Inferior parietal cortex (tissue), 1 donor: ENCODE data around the gene DNAJC11.
"Not testable (repeated sequence)": the region's sequence is repeated elsewhere in the genome, so short reads cannot be mapped to it uniquely, and the experiment has no call there.

Source experiments
- DNase-seq: peaks from one replicate; pipeline ENCODE4 v3.0.0-alpha.2; 2016; ENCODE audit errors: extremely low spot score

Gene DNAJC11

GRCh38 chr1:6652986-6653385 is 48.6 kb downstream of the DNAJC11 start:
- no peak for DNase-seq

DNA sequence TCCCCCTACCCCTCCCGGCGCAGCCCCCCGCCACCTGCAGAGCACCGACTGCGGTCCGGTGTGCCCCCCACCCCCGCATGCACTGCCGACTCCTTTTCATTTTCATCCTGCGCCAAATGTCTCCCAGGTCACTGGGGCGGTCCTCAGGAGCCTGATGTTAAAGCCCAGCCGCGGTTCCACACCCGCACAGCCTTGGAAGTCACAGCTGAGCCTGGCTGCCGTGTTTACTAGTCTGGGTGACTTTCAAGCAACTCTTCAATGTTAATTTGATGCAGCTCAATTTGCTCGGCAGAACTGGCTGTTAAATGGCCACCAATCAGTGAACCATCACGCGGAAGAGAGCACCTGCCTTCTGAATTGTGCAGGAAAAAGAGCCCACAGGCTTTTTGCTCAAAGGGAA is 49.7 kb downstream of the DNAJC11 start:
- DNase-seq = no peak

DNA sequence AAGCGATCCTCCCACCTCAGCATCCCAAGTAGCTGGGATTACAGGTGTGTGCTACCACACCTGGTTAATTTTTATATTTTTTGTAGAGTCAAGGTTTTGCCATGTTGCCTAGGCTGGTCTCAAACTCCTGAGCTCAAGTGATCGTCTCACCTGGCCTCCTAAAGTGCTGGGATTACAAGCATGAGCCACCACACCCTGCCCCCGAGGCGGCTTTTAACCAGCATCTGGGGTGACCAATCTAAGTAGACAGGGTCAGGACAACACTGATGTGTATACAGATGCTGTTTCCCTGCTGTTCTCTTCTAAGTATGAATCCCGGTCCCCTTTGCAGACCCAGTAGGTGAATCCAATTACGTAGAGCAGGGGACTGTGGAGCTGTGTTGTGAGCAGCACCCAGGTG is 53.1 kb downstream of the DNAJC11 start:
- no peak for DNase-seq

DNA sequence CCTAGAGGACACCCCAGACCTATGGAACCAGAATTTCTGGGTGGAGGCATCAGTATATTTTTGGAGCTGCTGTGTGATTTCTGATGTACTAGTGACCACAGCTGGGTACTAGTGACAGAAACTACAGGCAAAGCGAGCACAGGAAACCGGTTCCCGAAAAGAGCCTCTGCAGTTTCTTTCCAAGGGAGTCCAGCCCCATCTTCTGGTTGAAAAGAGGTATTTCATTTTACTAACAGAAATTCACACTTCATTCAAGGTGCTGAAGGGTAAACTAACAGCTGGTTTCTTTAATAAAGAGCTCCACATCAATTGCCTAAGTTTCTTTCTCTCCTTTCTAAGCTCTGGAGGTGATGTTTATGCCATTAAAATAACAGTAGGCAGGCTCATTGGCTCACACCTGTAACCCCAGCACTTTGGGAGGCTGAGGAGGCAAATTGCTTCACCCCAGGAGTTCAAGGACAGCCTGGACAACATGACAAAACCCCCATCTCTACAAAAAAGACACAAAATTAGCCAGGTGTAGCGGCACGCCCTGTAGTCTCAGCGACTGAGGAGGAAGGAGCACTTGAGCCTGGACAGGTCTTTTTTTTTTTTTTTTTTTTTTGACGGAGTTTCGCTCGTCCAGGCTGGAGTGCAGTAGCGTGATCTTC is 55.0 kb downstream of the DNAJC11 start:
- DNase-seq = peak; percentile 58

DNA sequence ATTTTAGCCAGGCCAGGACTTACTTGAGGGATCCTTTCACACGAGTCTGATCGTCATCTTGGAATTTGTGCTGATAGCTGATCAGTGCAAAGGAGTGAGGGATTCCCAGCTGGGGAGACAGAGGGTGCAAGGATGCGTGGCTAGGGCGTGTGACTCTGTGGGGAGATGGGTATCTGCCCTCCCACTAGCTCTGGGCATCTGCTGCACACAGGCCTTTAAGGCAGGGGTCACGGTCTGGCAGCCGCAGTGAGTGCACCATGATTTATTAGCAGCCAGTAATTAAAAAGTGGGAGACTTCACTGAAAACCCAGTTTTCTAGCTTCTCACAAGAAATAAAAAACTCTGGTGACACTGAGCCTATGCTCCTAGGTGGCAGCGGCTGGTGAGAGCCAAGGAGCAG is 56.6 kb downstream of the DNAJC11 start:
- no peak for DNase-seq

- DNase-seq = not testable (repeated sequence)
Measured at GRCh38 chr1:6640867-6641266, 60.7 kb downstream of the DNAJC11 start.

GRCh38 chr1:6638226-6638625 is 63.4 kb downstream of the DNAJC11 start:
- peak; percentile 47 for DNase-seq

DNA sequence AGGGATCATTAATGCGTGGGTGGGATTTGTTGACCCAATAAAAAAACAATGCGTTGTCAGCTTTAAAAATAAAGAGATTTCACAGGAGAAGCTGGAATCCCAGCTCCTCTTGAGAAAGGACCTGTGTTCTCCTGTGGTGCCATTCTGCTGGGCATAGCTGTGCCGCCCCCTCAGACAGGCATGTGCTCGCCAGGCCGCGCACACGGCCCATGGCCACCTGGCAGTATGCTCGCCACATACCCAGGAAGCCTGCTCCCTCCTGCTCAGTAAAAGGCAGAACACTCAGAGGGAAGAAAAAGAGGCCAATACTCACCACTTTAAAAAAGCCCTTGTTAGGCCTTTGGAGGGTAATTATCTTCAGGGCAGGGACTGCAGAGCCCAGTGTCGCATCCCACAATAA is 63.8 kb downstream of the DNAJC11 start:
- no peak for DNase-seq

DNA sequence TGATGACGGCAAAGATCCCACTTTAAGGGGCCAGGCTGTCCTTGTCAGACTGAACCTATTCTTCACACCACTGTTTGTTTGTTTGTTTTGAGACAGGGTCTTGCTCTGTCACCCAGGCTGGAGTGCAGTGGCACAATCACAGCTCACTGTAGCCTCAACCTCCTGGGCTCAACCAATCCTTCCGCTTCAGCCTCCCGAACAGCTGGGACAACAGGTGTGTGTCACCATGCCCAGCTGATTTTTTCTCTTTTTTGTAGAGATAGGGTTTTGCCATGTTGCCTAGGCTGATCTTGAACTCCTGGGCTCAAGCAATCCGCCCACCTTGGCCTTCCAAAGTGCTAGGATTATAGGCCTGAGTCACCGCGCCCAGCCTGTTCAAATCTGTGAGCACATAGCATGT is 64.8 kb downstream of the DNAJC11 start:
- DNase-seq = not testable (repeated sequence)

- no peak for DNase-seq
Measured at GRCh38 chr1:6635910-6636760, 65.5 kb downstream of the DNAJC11 start.

- DNase-seq = no peak
Measured at GRCh38 chr1:6635161-6635909, 66.3 kb downstream of the DNAJC11 start.

GRCh38 chr1:6634371-6635052 is 67.1 kb downstream of the DNAJC11 start:
- no peak for DNase-seq

DNA sequence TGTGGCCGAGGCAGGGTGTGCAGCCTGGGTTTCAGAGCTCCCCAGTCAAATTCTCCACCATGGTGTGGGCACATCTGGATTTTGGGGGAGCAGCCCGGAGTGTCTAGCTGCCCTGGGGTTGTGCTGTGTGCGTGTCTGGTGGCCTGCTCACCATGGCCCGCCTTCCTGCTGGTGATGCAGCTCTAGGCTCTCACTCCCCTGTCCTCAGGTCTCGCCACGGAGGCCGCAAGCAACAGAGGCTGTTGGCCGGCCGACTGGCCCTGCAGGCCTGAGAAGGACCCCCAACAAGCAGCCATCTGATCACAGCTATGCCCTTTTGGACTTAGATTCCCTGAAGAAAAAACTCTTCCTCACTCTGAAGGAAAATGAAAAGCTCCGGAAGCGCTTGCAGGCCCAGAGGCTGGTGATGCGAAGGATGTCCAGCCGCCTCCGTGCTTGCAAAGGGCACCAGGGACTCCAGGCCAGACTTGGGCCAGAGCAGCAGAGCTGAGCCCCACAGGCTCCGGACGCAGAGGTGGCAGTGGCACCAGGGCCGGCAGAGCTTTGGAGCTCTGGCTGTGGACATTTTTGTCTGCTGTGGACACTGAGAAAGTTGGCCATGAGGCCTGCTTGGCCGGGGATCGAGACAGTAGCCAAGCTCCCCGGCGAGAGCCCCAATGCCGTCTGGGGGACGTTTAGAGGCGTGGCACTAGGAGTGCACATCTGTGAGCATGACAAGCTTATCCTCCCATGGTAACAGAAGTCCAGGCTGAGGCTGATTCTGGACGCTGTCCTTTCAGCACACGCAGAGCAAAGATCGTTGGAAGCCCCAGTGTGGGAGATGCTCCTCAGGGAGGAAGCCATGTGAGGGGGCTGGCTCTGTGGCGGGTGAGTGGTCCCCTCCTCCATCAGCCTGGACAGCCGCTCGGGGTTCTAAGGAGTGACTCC is 68.8 kb downstream of the DNAJC11 start:
- DNase-seq = no peak

DNA sequence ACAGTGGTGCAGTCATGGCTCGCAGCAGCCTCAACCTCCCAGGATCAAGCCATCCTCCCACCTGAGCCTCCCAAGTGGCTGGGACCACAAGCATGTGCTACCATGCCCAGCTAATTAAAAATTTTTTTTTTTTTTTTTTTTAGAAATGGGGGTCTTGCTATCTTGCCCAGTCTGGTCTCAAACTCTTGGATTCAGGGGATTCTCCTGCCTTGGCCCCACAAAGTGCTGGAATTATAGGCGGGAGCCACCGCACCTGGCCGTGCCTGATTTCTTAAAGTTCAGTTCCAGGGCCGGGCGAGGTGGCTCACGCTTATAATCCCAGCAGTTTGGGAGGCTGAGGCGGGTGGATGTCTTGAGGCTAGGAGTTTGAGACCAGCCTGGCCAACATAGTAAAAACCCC is 70.6 kb downstream of the DNAJC11 start:
- no peak for DNase-seq

DNA sequence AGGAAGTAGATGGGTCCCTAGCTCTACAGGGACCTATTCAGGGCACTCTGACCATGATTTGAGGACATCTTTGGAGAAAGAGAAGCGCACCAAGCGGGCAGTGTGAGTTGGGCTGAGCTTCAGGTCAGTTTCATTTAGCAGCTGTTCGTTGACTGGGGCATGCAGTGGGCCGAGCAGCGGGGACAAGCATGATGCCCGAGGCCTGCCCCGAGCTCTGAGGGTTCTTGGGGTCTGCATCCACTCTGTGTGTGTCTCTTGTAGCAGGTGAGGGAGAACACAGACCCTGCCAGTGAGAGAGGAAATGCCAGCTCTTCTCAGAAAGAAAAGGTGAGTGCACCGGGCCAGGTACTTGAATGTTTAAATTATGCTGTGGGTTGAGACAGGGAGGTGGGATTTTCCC is 71.6 kb downstream of the DNAJC11 start:
- DNase-seq = no peak

DNA sequence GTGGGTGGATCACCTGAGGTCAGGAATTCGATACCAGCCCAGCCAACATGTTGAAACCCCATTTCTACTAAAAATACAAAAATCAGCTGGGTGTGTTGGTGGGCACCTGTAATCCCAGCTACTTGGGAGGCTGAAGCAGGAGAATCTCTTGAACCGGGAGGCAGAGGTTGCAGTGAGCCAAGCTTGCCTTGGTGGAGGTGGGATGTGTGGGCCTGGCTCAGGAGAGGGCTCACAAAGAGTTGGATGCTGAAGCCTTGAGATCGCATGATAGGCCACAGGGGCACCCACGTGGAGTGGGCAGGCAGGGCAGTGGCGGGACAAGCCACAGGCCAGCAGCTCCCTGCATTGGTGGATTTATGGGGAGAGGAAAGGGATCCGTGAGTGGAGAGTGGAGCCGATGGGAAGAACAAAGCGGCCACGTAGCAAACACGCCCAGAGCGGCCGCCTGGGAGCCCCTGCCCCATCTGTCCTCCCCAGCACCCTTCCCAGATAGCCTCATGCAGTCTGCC is 72.6 kb downstream of the DNAJC11 start:
- DNase-seq = no peak

- no peak for DNase-seq
Measured at GRCh38 chr1:6627841-6628545, 73.6 kb downstream of the DNAJC11 start.

DNA sequence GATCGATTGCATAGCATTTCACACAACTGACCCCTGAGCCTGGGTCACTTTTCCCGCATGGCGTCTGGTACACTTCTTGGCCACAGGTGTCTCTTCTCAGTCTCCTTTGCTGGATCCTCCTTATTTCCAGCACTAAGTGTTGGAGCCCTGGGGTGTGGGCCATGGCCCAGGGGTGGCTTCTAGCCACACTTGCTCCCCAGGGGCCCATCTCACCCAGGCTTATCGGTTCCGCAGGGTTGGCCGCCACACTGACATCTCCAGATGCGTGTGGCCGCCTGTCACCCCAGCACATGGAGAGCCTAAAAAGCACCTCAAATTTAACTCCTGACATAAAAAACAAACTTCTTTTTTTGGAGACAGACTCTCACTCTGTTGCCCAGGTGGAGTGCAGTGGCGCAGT is 74.6 kb downstream of the DNAJC11 start:
- DNase-seq = no peak

DNA sequence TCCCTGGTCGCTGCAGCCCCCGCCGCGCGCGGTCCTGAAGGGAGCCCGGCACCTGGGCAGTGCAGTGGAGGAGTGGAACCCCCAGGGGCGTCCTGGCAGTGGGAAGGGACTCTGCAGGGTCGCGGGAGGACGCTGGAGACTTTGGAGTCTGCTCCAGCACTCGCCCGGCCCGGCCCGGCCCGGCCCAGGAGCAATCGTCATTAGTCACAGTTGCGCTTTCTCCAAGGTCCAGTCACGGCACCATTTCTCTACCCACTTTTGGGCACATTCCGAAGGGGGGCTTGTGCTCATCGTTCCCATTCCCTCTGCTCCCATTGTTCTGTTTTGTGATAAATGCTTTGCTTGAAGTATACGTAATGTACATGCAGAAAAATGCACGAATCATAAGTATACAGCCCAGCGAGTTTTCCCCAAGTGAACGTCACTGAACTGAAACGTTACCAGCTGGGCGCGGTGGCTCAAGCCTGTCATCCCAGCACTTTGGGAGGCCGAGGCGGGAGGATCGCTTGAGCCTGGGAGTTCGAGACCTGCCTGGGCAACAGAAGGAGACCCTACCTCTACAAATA is 75.9 kb downstream of the DNAJC11 start:
- DNase-seq = no peak
